Dedifferentiated amniotic fluid mesenchymal stem cell (primary cell): Measurements from ENCODE around the gene TRMT2A.

Experiments used
- DNase-seq: peaks from one replicate; pipeline ENCODE4 v3.0.0-alpha.2; 2016; ENCODE audit errors: extremely low spot score

The TRMT2A gene

DNA sequence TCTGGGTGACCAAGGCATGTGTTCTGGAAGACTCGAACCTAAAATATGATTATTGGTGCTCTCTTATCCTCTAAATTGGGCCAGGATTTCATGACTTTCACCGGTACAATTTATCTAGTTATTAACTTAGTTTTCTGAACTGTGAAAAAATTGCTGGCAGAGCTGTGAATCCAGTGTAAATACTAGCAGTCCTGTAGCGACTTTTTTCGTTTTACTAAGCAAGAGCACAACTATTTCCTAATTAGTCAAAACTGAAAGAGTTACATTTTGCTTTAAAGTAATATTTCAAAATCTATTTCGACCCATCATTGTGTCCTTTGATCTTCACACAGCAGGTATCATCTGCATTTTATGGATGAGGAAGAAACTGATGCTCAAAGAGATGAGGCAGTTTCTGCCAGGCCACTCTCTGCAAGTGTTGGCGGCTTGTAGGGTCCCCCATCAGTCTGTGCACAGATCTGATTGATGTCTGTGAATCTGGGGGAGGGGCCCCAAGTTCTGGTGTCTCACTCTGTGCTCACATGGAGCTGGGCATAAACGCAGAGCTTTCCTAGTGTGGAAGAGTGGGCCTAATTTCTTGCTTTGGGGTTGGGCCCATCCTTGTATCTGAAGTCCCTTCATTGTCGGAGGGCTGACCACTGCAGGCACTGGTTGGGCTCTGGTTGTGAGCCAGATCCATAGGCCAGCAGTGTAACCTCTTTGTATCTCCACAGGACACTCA, 1.4 kb upstream of the TRMT2A start:
- DNase-seq = no peak

DNA sequence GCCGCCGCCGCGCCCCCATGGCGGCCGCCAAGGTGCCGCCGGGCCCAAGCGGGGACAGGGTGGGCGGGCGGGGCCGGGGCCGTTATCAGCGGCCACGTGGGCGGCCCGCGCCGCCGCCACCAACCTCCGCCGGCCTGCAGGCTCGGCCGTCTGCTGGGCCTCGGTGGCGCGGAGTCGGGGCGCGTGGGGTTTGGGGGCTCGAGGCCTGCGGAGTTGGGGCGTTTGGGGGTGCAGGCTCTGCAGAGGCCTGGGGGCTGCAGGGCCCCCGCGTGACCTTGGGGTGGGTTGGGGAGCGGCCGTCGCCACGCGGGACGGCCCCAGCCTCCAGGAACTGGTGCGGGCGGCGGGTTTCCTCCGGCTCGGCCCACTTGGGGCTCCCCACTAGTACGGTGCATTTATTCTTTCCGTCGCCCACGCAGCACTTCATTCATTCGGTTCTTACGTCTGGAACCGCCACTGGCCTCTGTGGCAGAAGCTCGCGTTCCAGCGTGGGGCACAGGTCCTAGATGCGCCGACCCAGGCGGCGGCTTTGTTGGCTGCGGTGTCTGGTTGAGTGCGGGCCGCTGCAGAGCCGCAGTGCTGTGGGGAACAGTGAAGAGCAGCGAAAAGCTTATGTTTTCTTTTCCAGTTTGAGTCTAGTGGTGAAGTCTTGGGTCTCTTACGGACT, 740 bp upstream of the TRMT2A start:
- peak; percentile 22 for DNase-seq

DNA sequence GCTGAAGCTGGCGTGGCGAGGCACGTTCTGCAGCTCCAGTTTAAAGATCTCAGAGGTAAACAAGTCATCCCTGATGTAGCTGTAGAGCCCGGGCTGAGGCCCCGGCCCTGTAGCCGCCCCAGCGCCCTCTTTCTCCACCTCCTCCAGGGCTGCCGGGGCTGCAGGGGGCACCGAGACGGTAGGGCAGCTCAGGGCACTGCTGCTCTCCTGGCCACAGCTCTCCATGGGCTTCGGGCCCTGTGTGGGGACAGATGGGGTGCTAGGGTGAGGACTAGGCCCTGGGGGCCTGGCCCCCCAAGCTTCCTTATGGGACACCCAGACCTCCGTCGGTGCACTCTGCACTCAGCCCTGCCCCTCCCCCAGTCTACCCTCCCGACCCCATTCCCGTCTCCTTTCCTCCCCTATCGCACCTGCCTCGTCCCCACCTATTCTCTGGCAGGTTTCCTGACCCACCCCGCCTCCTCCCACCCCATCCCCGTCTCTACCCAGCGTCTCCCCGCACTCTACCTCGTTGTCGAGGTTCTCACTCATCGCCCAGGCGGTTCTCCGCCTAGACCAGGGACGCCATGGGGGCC, 563 bp downstream of the TRMT2A start:
- DNase-seq = no peak

DNA sequence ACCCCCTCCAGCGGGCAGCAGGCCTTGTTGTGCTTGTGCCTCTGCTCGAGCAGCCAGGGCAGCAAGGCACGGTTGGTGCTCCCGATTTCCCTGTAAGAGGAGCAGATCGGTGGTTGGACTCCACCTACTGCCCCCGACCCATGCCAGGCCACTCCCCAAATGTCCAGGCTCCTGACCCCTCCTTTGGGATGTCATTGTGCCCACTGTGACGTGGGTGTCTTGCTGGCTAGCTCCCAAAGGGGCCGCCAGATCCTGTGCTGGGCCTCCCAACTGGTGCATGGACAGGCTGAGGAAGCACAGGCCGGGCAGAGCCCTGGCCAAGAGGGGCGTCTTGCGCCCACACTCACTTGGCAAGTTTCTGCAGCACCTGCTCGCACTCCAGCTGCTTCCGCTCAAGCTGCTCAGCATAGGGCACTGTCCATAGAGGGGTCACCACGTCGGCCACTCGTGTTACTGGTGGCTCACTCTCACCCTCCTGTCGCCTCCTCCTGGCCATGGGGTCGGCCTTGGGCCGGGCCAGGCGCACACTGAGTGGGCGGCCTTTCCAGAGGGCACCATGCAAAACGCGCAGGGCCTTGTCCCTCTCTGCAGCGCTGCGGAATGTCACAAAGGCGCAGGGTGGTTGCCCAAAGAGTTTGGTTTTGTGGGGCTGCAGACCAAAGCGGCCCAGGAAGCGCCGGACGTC, 1.2 kb downstream of the TRMT2A start, which contains the start of gene RANBP1:
Gene RANBP1 (plus strand): TSS at position 414 of the 685 bp plus-strand sequence. CDS start 81 bp downstream, at position 495.
- DNase-seq = no peak

DNA sequence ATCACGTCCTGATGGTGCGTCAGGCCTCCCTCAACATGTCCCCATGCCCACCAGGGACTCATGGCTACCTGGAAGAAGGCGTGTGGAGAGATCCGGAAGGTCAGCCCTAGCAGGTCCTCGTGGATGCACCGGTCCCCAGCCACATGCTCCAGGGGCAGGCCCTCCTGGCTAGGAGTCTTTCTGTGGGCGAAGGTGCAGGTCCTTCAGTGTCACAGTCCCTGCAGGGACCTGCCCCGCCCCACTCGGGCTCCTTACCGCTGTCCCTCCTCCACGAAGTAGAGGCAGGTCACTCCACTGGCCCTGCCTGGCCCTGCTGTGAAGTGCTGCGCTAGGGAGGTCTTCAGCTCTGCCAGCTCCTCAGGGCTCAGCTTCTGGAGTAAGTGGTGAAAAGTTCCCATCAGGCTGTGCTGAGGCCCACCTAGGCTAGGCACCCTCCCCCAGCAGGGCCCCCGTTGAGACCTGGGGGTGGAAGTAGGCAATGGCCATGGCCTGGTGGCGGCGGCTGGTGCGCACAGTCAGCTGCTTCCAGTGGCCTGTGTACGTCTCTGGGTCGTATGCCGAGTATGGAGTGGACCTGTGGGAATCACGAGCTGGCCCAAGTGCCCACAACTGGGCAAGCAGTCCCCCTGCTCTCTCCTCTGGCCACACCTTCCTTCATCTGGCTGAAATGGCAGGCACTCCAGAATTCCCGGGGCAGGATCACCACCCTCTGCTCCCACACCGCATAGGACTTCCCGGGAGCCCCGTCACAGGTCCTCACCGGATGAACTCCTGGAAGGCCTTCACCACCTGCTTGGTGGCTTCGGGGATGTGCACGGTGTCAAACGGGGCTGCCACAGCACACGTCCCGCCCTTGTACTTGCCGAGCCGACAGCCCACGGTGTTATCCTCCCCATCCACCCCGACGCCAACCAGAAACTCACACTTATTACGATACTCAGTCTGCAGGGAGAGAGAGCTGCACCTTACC, 2.2 kb downstream of the TRMT2A start:
- DNase-seq = no peak

DNA sequence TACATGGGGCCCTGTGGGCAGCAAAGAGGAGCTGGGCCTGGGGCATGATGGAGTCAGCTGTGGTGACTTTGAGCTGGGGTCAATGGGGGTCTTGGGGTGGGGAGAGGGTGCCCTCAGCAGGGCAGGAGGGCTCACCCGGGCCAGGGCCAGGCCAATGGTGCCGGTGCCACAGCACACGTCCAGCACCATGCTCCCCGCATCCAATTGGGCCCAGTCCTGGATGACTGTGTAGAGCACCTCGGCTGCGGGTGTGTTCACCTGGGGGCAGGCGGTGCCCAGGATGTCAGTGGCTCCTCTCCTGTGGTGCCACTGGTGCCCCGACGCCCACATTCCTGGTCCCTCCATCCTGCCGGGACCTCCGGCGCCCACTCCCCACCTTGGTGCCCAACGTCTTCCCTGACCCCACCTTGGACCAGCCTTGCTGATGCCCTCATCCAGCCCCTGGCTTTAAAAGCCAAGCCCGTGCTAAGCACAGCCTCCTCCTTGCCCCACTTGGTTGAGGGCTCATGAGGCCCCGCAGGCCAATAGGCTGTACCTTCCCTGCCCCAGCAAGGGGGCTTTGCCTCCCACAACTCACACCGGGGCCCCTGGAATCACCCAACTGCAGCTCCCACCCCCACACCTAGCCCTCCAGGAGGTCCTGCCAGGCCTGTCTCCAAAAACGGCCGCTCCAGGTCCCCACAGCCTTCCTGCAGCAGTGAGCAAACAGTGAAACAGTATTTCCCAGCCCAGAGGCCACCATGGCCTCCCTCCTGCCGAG, 3.3 kb downstream of the TRMT2A start:
- no peak for DNase-seq

DNA sequence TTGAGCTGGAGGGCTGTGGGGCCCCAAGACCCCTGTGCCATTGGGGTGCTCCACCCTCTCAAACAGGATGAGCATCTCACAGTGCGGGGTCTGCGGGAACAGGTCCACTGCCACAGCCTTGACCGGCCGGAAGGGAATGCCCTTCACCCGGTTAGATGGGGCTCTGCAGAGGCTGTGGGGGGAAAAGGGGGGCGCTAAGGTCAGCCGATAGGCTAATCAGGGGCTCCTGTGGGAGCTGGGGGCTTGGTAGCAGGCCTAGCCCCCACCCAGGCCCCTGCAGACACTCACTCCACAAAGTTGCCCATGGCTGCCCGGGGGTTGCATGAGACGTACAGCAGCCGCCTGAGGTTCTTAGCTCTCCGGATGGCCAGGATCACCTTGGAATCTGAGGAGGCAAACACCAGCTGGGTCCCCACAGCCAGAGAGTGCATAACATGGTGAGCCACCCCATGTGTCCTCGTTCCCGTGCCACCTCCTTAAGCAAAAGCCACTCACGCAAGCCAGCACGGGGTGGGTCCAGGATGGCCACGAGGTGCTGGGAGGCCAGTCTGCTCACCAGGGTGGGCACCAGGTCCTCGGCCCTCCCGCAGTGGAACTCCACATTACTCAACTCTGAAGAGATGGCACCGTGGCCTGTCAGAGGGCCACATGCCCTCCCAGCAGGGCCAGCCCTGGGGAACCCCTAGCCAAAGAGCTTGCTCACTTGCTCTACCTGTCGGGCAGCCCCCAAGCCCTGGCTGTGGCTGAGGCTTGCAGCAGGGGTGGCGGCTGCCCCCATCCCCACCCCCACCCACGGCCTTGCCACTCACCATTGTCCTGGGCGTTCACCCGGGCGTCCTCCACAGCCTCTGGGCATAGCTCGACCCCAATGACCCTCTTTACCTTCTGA, 4.2 kb downstream of the TRMT2A start:
- DNase-seq = no peak

DNA sequence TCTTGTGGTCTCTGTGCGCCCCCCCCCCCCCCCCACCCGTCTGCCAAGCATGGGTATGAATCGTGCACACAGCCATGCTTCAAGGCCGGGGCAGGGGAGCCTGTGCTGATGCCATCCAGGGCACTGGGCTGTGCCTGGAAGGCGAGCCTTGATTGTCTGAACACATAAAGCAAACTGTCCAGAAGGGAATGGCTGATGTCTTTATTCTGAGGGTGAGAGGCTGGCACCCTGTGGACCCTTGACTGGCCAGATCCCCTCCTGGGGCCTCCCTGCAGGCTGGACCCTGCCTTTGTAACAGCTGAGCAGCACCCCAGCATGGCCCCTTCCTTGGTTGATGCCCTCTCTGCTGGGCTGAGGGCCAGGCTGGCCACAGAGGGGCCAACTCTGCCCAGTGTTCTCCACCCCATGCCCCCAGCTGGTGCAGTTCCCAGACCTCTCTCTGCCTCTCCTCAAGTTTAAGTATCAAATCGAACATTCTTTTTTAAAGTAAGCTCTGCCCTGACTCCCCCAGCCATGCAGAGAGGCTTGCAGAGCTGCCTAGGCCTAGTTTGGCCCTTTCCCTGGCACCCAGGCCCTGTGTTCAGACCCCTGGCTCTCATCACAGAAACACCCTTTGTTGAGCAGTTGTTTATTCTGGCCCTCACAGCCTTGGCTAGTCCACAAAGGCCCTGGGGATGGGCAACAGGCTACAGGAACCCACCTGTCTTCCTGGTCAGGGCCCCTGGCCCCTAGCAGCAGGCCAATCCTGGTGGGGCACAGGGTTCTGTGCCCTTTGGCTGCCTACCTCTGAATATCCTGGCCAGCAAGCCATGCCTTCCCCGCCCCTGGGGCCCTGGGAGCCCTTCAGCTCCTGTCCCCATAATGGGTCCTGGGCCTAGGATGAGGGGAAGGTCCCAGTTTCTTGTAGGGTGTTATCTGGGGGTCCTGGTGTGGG, 5.1 kb downstream of the TRMT2A start:
- DNase-seq = no peak

DNA sequence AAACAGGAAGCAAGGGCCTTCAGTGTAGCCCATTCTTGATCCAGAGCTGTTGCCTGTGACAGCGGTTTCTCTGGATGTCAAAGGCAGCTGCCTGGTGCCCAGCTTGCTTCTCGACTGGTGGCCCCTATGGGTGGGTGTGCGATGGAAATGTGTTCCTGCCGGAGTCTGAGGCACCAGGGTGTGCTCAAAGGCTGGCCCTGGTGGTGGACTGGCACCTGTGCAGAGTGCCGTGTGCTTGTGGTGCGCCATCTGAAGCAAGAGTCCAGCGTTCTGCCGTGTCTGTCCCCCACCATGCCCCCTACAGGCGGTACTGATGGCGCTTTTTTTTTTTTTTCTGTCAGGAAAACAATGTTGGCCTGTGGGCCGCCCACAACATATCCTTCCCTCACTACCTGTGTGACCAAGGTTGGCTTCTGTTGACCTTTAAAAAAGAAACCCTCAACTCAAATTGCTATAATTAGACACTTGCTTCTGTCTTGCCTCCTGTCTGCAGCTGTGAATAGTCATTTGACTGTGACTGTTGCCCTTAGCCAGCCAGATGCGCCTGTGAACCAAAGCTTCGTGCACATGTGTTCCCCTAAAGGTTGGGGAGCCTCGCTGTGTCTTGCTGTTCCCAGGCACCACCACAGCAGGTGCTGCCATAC, 5.9 kb downstream of the TRMT2A start:
- DNase-seq = no peak

DNA sequence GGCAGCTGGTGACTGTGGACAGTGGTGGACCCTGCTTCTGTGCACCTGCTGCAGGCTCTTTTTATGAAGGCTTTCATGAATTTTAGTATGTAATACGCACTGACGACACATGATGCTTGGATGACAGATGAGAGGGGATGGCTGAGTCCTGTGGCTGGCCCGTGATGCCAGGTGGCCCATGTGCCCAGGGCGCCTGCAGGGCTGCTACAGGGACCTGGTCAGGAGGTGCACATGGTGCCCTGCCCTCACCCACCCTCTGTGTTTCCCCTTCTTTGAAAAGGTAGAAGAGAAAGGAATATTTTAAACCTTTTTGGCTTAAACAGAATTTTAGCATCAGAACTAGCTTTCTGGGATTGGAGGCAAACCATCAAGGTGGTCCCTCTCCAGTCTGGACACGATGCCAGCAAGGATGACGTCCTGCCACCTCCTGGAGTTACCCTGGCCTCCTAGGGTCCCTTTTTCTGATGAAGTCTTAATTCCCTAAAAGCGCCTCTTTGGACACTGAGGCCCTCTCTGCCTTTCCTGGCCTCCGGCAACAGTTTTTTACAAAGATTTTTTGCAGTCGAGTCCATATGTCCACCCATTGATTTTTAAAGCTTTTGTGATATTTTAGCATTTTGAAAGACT, 6.6 kb downstream of the TRMT2A start:
- DNase-seq = no peak

DNA sequence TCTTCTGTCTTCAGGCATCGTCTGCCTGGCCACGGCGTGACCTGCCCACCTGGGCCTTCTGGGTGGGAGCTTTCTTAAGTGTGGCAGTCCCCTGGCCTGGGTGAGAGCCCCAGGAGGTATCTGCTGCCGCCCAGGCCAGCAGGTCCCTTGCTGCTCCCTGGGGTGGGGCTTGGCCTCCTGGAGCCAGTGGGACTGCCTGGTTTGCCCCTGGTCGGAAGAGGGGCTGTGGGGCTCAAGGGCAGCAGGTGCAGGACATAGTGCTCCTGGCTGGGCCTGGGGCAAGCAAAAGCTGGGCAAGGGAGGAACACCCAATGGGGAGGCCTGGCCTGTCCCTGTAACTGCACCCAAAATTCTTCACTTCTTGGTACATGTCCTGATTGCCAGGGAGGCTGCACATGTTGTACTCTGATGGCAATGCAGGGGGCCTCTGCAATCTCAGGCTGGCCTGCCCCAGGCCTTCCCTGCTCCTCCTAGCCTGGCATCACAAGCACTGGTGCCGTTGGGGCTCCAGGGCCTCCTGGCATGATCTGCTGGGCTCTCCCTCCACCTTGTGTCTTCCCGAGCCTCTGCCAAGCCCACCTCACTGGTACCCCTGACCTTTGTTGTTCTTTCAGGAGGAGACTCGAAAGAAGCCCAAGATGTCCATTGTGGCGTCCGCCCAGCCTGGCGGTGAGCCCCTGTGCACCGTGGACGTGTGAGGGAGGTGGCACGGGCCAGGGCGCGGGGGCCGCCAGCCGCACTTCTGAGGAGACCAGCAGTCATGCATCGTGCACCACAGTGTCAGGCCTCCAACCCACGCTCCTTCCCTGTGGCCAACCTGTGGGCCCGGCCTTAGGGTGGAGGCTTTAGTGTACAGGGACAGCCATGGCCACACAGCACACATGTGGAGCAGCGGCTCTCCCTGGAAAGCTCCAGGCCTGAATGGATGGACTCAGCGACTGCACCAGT, 7.3 kb downstream of the TRMT2A start:
- no peak for DNase-seq

DNA sequence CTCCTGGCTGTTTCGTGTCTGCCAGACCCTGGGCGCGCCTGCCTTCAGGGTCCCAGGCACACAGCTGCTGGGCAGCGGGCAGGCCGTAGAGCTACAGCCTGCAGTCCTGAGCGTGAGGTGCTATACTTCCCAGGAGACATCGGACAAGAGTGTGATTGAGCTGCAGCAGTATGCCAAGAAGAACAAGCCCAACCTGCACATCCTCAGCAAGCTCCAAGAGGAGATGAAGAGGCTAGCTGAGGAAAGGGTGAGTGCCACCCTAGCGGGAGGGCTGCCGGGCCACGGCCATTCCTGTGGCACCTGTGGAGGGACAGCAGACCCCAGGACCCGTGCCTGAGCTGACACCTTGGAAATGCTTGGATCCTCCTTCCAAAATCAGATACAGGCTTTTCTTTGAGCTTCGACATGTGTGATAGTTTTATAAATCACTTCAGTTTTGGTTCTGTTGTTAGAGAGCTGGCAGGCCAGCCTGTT, 8.2 kb downstream of the TRMT2A start:
- no peak for DNase-seq

DNA sequence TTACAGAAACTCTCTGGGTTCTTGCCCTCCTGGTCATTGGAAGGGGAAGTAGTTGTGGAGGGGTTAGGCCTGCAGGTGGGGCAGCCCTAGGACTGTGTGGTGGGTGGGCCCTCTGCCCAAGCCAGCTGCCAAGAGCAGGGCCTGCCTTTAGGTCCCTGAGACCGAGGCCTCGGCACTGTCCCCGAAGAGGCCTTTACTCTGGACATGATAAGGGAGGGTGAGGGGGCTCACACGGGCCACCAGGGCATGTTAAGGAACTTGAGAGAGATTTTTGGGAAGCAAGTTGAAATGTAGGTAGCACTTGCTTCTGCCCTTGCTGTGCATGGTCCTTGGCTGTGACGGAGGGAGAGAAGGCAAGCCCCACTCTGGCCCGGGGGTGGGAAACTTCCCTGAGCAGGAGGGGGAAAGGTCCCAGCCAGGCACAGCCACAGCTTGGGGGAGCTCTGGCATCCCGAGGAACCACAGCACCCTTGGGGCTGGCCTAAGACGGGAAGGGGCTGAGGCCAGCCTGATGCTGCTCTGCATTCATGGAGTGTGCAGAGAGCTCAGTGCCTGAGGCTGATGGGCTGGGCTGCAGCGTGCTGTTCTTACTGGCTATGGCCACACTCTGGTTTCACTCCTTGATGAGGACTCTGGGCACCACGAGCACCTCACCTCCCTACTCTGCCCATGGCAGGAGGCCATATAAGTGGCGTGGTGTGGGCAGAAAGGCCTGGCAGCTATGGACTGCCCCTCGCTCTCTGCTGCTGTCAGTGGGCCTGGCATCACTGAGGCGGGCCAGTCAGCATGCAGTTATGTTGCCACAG, 8.9 kb downstream of the TRMT2A start:
- no peak for DNase-seq

DNA sequence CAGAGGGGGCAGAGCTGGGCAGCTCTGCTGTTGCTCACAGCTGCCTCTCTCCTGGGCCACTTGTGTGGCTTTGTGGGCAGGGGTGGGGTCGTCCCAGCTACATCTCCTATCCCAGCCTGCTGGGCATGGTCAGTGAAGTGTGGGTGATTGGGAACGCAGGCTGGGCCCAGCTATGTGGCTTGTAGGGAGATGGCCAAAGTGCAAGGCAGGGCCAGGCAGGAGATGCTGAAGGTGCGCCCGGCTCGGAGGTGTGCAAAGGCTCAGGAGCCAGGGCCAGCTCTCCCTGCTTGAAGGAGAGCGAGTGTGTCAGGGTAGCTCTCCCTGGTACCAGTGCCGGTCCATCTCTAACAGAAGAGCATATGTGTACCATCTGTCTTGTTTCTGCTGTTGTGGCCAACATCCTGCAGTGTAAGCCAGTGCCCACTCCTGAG, 9.5 kb downstream of the TRMT2A start:
- no peak for DNase-seq

DNA sequence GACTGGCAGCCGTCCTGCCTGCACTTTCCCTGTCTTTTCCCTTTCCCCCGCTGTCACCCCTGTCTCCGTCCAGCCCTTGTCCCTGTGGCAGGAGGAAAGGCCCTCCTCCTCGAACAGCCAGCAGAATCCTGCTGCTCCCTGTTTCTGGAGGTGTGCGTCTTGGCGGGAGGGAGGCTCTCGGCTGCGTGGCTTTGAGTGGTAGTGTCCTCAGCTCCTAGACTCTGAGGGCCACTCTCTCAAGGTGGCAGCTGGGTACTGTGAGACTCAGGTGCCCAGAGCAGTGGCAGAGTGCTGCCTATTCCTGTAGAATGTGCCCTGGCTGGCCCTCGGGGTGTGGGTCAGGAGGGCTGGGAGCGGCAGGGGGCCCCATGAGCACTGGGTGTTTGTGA, 10.2 kb downstream of the TRMT2A start:
- no peak for DNase-seq
